ENCODE results near the gene RAPGEFL1. TPM values are rescaled to one million over a fixed set of nuclear protein-coding genes. Genes with fewer than 3 reads are reported as not detected.

The RAPGEFL1 gene
- total and polyA plus RNA-seq, 2 of the 8 experiments (the other 6 are each of a cell fraction or from before 2014, with no cell fraction given), result 20.0 to 20.2 TPM

DNA sequence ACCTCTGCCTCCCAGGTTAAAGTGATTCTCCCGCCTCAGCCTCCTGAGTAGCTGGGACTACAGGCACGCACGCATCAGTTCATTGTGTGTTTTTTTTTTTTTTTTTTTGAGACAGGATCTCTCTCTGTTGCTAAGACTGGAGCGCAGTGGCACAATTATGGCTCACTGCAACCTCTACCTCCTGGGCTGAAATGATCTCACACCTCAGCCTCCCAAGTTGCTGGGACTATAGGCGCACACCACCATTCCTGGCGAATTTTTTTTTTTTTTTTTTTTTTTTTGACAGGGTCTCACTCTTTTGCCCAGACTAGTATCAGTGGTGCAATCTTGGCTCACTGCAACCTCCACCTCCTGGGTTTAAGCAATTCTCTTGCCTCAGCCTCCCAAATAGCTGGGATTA is 17.8 kb upstream of the RAPGEFL1 start (continued):
- TF ChIP-seq RNF2 (IDR thresholded peaks at IDR 0.05; ENCODE audit: borderline replicate concordance, low read depth, low read length, missing control alignments, poor library complexity, severe bottlenecking), result no peak
- no peak for TF ChIP-seq RBBP5 (IDR thresholded peaks at IDR 0.05; ENCODE audit: borderline replicate concordance, low read depth, low read length)
- TF ChIP-seq, protein P1, sequence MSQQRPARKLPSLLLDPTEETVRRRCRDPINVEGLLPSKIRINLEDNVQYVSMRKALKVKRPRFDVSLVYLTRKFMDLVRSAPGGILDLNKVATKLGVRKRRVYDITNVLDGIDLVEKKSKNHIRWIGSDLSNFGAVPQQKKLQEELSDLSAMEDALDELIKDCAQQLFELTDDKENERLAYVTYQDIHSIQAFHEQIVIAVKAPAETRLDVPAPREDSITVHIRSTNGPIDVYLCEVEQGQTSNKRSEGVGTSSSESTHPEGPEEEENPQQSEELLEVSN (IDR thresholded peaks at IDR 0.05), result no peak

Measured in H1 (cell line).